ENCODE results near the gene CEP192.
A peak's percentile ranks its signal among the peaks of the same experiment; 100 is the strongest.
"Not testable (repeated sequence)": the region's sequence is repeated elsewhere in the genome, so short reads cannot be mapped to it uniquely, and the experiment has no call there.

The CEP192 gene

DNA sequence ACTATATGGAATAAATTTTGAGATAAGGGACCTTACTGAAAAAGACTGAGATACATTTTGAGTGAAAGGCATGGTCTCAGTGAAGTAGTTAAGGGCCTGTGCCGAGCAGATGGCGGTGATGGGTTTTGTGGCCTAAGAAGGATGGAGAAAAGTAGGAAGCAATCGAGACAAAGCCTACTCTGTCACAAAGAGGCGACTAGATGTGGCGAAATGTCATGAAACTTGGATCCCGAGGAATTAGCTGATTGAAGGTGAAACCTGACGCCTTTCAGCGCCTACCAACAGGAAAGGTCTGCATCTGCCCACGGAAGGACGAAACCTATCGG lies 558 bp upstream of the CEP192 start:
- DNase-seq: no peak

DNA sequence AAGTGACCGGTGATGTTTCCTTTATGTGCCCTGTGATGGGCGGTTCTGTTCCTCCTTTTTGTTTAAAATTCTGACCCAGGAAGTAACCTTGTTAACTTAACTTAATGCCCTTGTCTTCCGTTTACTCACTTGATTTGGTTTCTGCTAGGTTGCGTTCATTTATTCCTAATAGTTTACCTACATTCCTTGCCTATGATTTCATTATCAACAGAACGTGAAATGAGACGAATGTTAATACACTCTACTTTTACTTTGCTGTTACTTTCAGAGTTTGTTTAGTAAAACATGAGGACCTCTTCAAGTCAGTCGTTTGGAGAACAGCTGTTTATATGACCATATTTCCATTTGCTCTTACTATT lies 638 bp downstream of the CEP192 start:
- DNase-seq: no peak

DNA sequence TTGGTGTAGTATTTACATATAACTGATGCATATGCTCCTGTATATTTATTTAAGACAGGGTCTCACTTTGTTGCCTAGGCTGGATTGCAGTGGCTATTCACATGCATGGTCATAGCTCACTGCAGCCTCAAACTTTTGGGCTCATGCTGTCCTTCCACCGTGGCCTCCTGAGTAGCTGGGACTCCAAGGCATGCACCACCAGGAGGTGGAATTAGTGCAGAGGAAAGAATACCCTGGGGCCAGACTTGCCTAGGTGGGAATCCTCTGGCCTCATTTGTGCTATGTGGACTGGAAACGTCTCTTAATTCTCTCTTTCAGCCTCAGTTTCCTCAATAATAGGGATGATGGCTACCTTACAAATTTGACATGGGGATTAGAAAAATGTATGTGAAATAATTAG lies 2.3 kb downstream of the CEP192 start:
- DNase-seq: no peak

DNA sequence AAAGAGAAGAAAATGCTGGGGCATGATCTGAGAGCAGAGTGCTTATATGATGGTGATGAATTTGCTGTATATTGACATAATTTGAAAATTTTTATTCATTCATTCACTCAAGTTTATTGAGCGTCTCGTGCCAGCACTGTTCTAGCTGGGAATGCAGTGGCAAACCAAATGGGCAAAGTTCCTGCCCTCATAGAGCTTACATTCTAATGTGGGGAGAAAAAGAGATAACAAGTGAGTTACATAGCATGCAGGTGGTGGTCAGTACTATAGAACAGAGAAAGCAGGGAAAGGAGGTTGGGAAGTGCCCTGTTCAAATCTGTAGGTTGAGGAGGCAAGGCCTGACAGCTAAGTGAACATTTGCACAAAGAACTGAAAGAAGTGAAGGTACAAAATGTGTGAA lies 4.3 kb downstream of the CEP192 start:
- no peak for DNase-seq

DNA sequence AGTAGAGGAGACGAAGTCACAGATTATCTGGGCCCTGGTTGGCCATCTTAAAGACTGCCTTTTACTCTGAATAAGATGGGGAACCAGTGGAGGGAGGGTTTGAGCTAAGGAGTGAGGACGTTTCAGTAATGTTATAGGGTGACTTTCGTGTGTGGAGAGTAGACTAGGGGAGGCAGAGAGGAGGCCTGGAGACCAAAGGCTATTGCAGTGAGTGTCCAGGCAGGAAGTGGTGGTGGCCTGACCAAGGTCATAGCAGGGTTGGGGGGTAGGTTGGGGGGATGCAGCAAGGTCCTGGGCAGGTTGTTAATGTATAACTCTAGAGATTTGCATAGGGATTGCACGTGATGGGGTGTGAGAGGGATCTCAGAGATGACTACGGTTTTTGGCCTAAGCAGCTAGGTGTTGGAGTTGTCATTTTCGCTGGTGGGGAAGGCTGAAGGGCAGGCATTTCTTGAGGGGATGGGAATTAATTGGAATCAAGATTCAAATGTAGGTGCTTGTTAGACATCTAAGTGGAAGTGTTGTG lies 4.9 kb downstream of the CEP192 start:
- DNase-seq: no peak

DNA sequence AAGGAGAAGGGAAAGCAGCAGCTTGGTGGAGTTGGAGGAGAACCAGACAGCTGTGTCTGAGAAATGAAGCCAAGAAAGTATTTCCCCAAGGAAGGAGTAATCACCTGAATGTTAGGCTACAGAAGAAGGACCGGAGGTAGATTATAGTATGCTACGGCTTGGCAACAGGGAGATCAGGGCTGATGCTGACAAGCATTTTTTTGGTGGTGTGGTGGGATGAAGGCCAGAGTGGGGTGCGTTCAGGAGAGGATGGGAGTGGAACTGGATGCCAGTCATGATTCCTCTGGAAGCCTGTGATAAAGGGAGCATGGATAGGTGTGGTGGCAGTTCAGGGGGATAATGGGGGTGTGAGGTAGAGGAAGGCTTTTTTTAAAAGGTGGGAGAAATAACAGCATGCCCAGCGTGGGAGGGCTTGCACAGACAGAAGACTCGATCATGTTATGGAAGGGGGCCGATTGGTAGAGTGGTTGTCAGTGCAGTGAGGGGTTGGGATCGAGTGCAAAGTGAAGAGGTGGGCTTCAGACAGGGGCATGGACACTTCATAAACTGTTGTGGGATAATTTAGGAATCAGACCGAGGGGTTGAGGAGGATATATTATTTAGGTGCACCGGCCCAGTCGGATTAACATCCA lies 5.6 kb downstream of the CEP192 start:
- no peak for DNase-seq

DNA sequence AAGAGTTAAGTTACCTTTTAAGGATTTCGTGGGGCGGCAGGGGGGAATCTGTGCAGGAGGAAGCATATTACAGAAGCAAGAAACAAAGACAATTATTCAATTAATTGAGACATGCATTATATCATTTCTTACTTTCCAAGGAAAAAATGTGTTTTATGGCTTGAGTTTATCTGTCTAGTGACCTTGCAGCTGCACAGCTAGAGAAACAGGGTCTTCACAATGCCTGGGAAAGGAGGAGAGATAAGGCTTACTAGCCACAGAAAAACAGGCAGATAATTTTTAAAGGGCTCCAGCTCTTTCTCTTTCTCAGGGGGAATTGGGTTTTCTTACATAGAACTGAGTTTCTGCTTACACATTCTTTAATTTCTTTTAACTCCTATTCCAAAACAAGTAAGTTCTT lies 6.2 kb downstream of the CEP192 start:
- not testable (repeated sequence) for DNase-seq

DNA sequence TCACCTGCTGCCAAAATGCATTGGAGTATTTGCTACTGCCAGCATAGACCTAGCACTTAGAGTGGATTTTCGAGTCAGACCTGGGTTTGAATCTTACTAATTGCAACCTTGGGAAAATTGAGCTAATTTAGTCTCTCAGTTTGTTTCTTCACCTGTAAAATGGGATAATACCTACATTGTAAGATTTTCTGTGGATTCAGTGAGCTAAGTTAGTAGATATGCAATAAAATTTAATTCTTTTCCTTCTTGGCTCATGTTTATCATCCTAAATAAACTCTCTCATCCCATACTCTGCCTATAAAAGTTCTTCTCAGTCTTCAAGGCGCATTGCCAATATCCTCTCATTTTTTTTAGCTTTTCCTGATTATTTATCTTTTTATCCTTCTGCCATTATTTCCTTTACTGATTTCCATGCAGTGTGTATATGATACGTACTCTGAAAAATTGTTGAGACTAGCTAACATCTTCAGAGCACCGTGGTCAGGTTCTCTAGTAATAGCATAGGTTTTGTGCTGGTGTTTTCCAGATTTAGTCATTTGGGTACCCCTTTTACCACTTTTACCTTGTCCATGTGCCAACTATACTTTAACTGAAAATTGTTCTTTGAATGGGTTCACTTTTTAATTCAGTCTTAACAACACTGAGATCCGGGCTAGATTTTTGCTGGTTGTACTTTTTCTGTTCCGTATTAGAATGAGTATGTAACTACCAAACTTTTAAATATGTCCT lies 7.3 kb downstream of the CEP192 start:
- no peak for DNase-seq

DNA sequence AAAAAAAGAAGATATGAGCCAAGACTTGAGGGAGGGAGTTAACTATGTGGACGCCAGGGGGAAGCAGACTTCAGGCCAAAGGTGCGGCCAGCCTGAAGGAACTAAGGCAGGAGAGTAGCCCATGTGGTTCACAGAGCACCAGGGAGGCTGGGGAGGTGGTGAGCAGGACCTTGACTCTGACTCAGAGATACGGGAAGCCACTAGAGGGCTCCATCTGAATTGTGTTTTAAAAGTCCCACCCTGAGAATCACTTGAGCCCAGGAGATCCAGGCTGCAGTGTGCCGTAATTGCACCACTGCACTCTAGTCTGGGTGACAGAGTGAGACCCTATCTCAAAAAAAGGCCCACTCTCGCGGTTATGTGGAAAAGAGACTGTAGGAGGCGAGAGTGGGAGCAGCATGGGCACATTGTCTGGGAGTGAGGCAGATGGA lies 12.3 kb downstream of the CEP192 start:
- peak in 1 of 2 experiments; percentile 41 for DNase-seq

DNA sequence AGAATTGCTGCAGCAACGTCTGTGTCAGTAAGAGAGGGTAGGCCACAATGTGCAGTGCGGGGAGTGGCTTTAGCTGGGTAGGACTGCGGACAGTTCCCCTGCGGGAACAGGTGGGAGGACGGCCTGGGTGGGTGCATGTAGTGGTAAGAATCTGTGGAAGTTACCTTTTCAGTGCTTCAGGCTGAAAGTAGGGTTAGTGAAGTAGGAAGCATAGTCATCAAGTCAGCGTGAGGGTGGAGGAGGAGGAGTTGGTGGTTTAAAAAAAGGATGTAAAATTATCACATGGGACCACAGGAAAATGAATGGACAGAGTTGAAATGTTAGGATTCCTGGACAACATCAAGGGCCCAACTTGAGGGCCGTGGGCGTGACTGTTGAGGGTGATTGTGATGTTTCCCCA lies 13.2 kb downstream of the CEP192 start:
- no peak for DNase-seq

DNA sequence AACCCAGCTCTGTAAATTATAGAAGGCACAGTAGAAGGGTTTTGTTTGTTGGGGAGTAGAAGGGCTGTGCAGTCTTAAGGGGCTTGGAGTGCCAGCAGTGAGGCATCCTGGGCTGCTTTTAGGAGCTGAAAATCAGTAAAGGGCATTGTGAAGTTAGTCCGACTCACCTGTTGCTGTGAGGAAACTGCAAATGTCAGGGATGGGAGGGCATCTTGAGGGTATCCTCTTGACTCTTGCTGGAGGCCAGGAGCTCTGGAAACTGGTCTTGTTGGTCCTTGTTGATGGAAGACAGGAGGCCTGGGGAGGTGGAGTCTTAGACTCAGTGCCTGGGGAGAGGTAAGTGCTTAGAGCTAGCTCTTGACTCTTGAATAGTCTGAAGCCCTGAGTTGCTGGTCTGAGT lies 14.1 kb downstream of the CEP192 start:
- no peak for DNase-seq

DNA sequence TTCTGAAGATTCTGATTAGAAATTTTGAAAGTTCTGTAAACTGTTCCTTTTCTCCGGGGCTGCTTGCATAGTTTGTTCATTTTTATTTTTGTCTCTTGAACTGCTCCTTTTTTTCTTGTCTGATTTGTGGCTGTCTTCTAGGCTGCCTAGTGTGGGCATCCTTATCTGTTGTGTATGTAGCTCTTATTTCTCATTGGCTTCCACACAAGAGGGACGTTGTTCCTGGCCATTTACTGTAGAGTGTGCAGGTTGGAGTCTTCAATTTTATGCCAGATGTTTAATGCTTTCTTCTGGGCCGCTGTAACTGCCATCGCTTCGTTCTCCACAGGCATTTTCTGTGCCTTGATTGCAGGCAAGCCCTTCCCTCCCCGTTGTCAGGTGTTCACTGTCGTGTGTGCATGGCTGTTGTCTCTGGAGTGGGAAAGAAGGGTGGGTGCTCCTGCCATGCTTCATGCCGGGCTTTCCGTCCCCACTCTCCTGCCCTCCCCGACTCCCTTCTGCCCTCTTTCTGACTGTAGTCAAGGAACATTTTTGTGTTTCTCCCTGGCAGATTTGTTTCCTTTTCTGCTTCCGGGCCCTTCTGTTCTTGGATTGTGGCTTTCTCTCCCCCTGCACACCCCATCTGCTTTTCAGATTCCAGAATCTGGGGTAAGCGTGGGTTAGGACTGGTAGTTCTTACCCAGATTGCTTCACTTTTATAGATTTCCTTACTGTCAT lies 15.5 kb downstream of the CEP192 start:
- no peak for DNase-seq

DNA sequence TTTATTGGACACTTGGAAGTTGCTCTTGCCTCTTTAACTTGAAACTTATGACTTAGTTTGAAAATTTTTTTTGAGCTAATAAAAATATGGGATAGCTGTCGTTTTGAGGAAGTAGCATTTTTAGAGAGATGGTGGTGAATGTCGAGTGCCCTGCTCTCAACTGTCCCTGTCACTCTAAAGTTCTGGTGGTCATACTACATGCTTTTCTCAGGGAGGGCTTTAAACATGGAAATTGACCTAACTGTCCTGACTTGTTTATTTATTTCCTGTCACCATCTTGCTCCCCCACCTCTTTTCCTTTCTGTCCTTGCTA lies 16.0 kb downstream of the CEP192 start:
- DNase-seq: no peak

DNA sequence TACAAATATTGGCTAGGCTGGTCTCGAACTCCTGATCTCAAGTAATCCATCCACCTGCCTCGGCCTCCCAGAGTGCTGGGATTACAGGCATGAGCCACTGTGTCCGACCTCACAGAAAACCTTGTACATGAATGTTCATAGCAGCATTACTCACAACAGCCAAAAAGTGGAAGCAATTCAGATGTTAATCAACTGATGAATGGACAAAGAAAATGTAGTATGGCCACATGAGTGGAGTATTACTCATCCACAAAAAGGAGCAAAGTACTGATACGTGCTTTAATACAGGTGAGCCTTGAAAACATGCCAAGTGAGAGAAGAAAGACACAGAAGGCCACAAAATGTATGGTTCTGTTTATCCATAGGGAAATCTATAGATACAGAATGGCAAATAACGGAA lies 20.6 kb downstream of the CEP192 start:
- no peak for DNase-seq

DNA sequence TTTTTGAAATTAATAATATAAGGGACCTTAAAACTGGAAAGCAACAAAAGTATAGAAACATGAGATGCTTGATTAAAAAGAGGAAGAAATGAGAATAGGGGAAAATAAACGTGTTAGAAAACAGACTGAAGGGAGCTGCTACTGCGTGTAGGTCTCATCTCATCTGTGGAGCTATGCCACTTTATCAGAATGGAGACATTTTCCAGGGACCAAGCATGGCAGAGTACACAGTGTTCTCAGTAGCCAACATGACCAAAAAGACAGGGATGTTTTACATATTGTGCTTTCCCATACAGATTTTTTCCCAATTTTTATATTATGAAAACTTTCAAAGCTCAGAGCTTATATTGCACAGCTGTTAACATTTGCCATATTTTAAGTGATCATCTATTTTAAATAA lies 23.1 kb downstream of the CEP192 start:
- no peak for DNase-seq

DNA sequence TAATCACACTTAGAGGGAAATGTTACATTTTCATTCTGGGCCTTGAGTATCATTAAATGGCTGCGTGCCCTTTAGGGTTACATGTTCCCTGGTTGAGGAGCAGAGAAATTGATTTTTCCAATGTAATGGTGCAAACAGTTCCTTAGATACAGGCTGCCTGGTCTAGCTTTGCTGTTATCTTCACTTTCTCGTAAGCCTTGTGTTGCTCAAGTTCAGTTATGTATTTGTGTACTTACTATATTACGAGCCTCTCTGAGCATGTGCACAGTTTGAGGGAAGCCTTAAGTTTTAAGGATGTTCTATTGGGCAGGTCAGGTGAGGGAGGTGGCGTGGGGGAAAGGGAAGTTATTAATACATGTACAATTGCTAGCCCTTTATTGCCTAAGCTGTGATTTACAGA lies 23.7 kb downstream of the CEP192 start:
- DNase-seq: no peak

DNA sequence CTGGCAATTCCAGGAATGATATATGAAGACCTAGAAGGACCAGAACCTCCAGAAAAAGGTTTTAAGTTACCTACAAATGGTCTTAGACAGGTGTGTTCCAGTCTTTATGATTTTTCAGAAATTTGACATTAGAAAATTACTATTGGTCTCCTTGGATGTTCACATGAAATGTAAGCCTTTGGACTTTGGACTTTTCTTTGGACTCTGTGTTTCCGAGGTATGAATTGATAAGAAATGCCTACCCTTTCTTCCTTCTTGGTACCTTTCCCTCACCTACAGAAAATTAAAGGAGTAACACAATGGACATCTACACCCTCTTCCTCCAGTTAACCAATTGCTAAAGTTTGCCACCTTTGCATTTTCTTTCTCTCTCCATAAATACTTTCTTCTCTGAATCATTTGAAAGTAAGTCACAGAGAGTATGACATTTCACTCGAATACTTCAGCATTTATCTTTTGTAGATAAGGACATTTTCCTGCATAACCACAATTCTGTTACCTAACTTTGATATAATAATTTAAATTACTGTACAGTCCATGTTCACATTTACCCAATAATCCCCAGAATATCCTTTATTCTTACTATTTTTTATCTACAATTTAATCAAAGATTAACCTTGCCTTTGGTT lies 26.2 kb downstream of the CEP192 start:
- DNase-seq: no peak

DNA sequence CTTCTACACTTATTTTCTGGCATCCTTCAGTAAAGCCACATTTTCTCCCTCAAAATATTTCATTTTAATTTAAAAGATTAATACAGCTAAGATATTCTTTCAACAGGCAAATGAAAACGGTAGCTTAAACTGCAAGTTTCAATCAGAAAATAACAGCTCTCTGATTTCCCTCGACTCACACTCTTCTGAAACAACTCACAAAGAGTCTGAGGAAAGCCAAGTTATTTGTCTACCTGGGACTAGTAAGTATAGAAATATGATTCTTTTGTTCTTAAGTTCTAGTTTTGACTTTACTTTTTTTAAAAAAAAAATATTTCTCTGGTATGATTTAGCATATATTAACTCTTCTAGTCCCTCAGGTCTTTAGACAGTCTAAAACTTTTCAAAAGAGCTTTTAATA lies 27.2 kb downstream of the CEP192 start:
- DNase-seq: no peak

DNA sequence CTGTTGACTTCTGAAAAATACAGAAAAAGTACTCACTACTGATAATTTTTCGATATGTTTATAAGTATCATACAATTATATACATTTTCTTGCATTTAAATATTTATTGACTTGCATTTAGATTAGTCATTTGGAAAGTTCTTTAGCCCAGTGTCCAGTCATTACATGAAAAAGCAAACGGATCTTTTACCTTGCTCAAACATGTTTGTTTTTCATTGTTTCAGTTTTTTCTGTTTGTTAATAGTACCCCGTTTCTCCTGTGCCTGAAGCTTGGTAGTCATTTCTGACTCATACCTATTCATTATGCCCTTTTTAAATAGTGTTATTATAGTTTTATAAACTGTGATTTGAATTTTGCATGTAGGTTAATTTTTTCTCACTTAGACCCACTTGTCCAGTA lies 28.1 kb downstream of the CEP192 start:
- no peak for DNase-seq

DNA sequence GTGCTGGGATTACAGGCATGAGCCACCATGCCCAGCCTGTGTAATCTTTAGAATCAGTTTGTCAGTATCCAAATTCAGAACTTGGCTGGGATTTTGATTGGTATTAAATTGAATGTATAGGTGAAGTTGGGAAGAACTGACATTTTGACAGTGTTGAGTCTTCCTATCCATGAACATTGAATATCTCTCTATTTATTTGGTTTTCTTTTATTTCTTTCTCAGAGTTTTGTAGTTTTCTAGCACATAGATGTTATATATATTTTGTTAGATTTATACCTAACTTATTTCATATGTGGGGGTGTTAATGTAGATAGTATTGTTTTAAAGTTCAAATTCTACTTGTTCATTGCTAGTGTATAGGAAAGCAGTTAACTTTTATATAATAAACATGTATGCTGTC lies 31.5 kb downstream of the CEP192 start:
- no peak for DNase-seq

DNA sequence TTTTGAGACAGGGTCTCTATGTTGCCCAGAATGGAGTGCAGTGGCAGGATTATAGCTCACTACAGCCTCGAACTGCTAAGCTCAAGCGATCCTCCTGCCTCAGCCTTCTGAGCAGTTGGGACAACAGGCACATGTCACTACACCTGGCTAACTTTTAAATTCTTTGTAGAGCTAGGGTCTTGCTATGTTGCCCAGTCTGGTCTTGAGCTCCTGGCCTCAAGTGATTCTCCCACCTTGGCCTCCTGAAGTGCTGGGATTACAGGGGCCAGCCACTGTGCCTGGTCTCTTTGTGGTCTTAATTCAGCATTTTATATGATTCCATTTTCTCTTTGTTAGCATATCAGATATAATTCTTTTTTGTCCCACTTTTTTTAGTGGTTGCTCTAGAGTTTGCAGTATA lies 34.1 kb downstream of the CEP192 start:
- DNase-seq: no peak

DNA sequence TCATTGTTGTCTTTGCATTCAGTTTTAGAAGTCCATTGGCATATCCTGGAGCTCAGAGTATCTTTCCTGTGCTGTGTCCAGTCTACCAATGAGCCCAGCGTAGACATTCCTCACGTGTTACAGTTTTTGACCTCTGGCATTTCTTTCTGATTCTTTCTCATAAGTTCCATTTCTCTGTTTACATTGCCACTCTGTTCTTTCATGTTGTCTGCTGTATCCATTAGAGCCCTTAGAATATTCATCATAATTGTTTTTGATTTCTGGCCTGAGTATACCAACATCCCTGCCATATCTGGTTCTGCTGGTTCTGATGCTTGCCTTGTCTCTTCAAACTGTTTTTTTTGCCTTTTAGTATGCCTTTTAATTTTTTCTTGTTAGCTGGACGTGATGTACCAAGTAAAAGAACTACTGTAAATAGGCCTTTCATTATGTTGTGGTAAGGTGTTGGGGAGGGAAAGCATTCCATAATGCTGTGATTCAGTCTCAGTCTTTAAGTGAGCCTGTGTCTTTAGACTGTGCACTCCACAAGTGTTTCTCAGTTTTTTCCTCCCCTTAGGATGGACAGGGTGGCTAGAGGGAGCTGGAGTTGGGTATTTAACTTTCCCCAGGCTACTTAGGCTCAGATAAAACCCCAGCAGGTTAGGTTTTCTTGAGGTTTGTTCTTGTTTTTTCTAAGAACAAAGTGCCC lies 35.6 kb downstream of the CEP192 start:
- no peak for DNase-seq

DNA sequence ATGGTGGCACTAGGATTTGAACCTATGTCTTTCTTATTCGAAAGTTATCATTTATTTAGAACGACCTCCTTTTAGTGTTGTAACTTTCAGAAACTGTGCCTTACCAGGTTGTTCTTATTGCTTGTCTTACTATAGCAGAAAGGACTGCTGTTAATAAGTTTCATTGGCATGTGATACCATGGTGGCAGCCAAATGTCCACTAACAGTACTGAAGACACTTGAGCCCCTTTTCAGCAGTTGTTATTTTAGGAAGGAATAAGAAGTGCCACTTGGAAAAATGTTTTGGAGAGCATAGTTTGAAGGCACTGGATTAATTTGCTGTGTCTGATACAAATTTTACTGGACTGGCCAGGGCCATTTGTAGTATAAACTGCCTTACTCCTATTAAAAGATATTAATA lies 37.7 kb downstream of the CEP192 start:
- DNase-seq: no peak
